H9 (cell line): ENCODE data around the gene DLL4. TPM values are rescaled to one million over a fixed set of nuclear protein-coding genes. Genes with fewer than 3 reads are reported as not detected.

Experiments used
- DNase-seq: peaks from one replicate; pipeline ENCODE4 v3.0.0-alpha.2; 2017
- H2AFZ ChIP-seq: one replicate; pipeline ENCODE4 v1.6.1; 2013; ENCODE audit warnings: mild to moderate bottlenecking, low read length, control low read depth, moderate library complexity
- H2AK5ac ChIP-seq: 2 replicates; pipeline ENCODE4 v1.6.1; 2013; ENCODE audit warnings: low read length, control low read depth, mixed read lengths; ENCODE audit not compliant: insufficient read length
- H2BK120ac ChIP-seq: one replicate; pipeline ENCODE4 v1.6.1; 2013; ENCODE audit warnings: low read depth, mild to moderate bottlenecking, low read length, control low read depth, inconsistent platforms; ENCODE audit not compliant: poor library complexity, severe bottlenecking
- H2BK12ac ChIP-seq: 2 replicates; pipeline ENCODE4 v1.6.1; 2013; ENCODE audit warnings: low read length, control low read depth, mixed read lengths, low read depth; ENCODE audit not compliant: insufficient read length
- H2BK15ac ChIP-seq: 2 replicates; pipeline ENCODE4 v1.6.1; 2013; ENCODE audit warnings: low read depth, low read length, control low read depth
- H2BK20ac ChIP-seq: one replicate; pipeline ENCODE4 v1.6.1; 2013; ENCODE audit warnings: low read depth, mild to moderate bottlenecking, low read length, control low read depth, inconsistent platforms; ENCODE audit not compliant: poor library complexity, severe bottlenecking
- H2BK5ac ChIP-seq: 2 replicates; pipeline ENCODE4 v1.6.1; 2013; ENCODE audit warnings: low read length, control low read depth, mixed read lengths; ENCODE audit not compliant: insufficient read length
- H3K14ac ChIP-seq: 2 replicates; pipeline ENCODE4 v1.6.1; 2013; ENCODE audit warnings: low read length, control low read depth; ENCODE audit not compliant: insufficient read depth
- H3K18ac ChIP-seq: 2 replicates; pipeline ENCODE4 v1.6.1; 2013; ENCODE audit warnings: low read depth, mild to moderate bottlenecking, mixed read lengths, low read length, control low read depth; ENCODE audit not compliant: insufficient read length
- H3K23ac ChIP-seq: 2 replicates; pipeline ENCODE4 v1.6.1; 2013; ENCODE audit warnings: low read length, control low read depth, mixed read lengths, low read depth; ENCODE audit not compliant: insufficient read length
- H3K23me2 ChIP-seq: 2 replicates; pipeline ENCODE4 v1.6.1; 2013; ENCODE audit warnings: low read depth, mild to moderate bottlenecking, mixed read lengths, low read length, control low read depth; ENCODE audit not compliant: insufficient read length, poor library complexity, severe bottlenecking
- H3K27ac ChIP-seq: 2 replicates; pipeline ENCODE4 v1.5.1; 2013; ENCODE audit warnings: low read length, control low read depth, mixed read lengths, low read depth; ENCODE audit not compliant: insufficient read length
- H3K27me3 ChIP-seq: 2 replicates; pipeline ENCODE4 v1.6.1; 2013; ENCODE audit warnings: low read length, control low read depth, inconsistent platforms; ENCODE audit not compliant: insufficient read depth
- H3K4ac ChIP-seq: 2 replicates; pipeline ENCODE4 v1.6.1; 2013; ENCODE audit warnings: low read depth, mild to moderate bottlenecking, control low read depth, inconsistent platforms, low read length, moderate library complexity
- H3K4me1 ChIP-seq: 2 replicates; pipeline ENCODE4 v1.6.1; 2013; ENCODE audit warnings: low read length, control low read depth, inconsistent platforms; ENCODE audit not compliant: insufficient read depth
- H3K4me2 ChIP-seq: 2 replicates; pipeline ENCODE4 v1.6.1; 2013; ENCODE audit warnings: low read length, control low read depth, mixed read lengths; ENCODE audit not compliant: insufficient read length, insufficient read depth
- H3K56ac ChIP-seq: 2 replicates; pipeline ENCODE4 v1.6.1; 2013; ENCODE audit warnings: low read depth, mild to moderate bottlenecking, mixed read lengths, low read length, control low read depth; ENCODE audit not compliant: insufficient read length
- H3K79me1 ChIP-seq: 2 replicates; pipeline ENCODE4 v1.6.1; 2013; ENCODE audit warnings: low read depth, mild to moderate bottlenecking, moderate library complexity, low read length, control low read depth, inconsistent platforms; ENCODE audit not compliant: insufficient read depth, poor library complexity, severe bottlenecking
- H3K79me2 ChIP-seq: 2 replicates; pipeline ENCODE4 v1.6.1; 2013; ENCODE audit warnings: low read length, control low read depth, inconsistent platforms; ENCODE audit not compliant: insufficient read depth
- H3K9ac ChIP-seq: 2 replicates; pipeline ENCODE4 v1.6.1; 2013; ENCODE audit warnings: low read length, control low read depth, mixed read lengths; ENCODE audit not compliant: insufficient read length; ENCODE audit errors: extremely low read depth
- H3K9me3 ChIP-seq: one replicate; pipeline ENCODE4 v1.6.1; 2013; ENCODE audit warnings: low read depth, low read length, inconsistent platforms; ENCODE audit not compliant: control insufficient read depth
- H3T11ph ChIP-seq: one replicate; pipeline ENCODE4 v1.6.1; 2013; ENCODE audit warnings: mild to moderate bottlenecking, low read length, control low read depth, inconsistent platforms
- H4K20me1 ChIP-seq: one replicate; pipeline ENCODE4 v1.6.1; 2013; ENCODE audit not compliant: control insufficient read depth, insufficient read length, insufficient read depth
- H4K5ac ChIP-seq: 2 replicates; pipeline ENCODE4 v1.6.1; 2013; ENCODE audit warnings: low read depth, mild to moderate bottlenecking, mixed read lengths, low read length, control low read depth; ENCODE audit not compliant: insufficient read length
- H4K8ac ChIP-seq: replicated peaks from 2 replicates; pipeline ENCODE4 v1.6.1; 2013; ENCODE audit warnings: low read length, control low read depth, mixed read lengths, low read depth; ENCODE audit not compliant: insufficient read length
- H4K91ac ChIP-seq: 2 replicates; pipeline ENCODE4 v1.6.1; 2013; ENCODE audit warnings: low read depth, mild to moderate bottlenecking, moderate library complexity, mixed read lengths, low read length, control low read depth; ENCODE audit not compliant: insufficient read length
- H3K27ac Mint-ChIP-seq, 3 experiments: 2 replicates in 2 of 3; 3 replicates in 1 of 3; pipeline ENCODE4 v1.8.0; 2020 to 2021; ENCODE audit warnings: mixed read lengths in 3 of 3, mild to moderate bottlenecking in 1 of 3, moderate library complexity in 1 of 3
- H3K27me3 Mint-ChIP-seq: 2 replicates; pipeline ENCODE4 v1.8.0; 2021; ENCODE audit warnings: low read depth, mild to moderate bottlenecking, moderate library complexity, mixed read lengths
- H3K36me3 Mint-ChIP-seq, 3 experiments: 2 replicates in 2 of 3; 3 replicates in 1 of 3; pipeline ENCODE4 v1.8.0; 2020 to 2021; ENCODE audit warnings: low read depth in 3 of 3, mixed read lengths in 3 of 3; ENCODE audit not compliant: insufficient read depth in 1 of 3
- H3K4me1 Mint-ChIP-seq, 2 experiments: 2 replicates each; pipeline ENCODE4 v1.8.0; 2020; ENCODE audit warnings: mixed read lengths in 2 of 2
- H3K4me3 Mint-ChIP-seq, 2 experiments: 2 replicates in 1 of 2; 3 replicates in 1 of 2; pipeline ENCODE4 v1.8.0; 2020 to 2021; ENCODE audit warnings: mild to moderate bottlenecking in 2 of 2, mixed read lengths in 2 of 2, moderate library complexity in 1 of 2
- H3K9me3 Mint-ChIP-seq, 2 experiments: 2 replicates in 1 of 2; 3 replicates in 1 of 2; pipeline ENCODE4 v1.8.0; 2020; ENCODE audit warnings: mild to moderate bottlenecking in 2 of 2, mixed read lengths in 2 of 2, moderate library complexity in 1 of 2
- WGBS: extraction: QIAGEN DNeasy Blood & Tissue Kit; methylation state at CpG from one replicate; pipeline ENCODE4 v1.1.7; 2013; ENCODE audit warnings: missing lambda C conversion rate, low lambda C conversion rate, mixed read lengths; ENCODE audit not compliant: insufficient read length; ENCODE audit errors: extremely low coverage; 5-methylcytosine and 5-hydroxymethylcytosine counted together
- total RNA-seq: library from RNA; stranded (reverse); gene quantifications from 2 replicates; pipeline ENCODE4 v1.2.1, GENCODE V29; 2021
- TF ChIP-seq, protein P1 (sequence below): fragments of 200-600 bp; sonication (generic); conservative IDR thresholded peaks from 3 replicates; pipeline ENCODE4 v1.8.0; 2021; ENCODE audit warnings: antibody characterized with exemption, mild to moderate bottlenecking

DLL4 gene
- total RNA-seq, 1 experiment from 2014 or later, result 0.28 TPM

DNA sequence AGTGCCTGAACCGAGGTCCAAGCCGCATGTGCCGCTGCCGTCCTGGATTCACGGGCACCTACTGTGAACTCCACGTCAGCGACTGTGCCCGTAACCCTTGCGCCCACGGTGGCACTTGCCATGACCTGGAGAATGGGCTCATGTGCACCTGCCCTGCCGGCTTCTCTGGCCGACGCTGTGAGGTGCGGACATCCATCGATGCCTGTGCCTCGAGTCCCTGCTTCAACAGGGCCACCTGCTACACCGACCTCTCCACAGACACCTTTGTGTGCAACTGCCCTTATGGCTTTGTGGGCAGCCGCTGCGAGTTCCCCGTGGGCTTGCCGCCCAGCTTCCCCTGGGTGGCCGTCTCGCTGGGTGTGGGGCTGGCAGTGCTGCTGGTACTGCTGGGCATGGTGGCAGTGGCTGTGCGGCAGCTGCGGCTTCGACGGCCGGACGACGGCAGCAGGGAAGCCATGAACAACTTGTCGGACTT, 7.1 kb downstream of the DLL4 start:
- H3K9me3 ChIP-seq, result no peaks in the 10 kb centered on the region
- no peak overlapping the region for H3K4me2 ChIP-seq
- no CpG with 5 or more reads among the region's 31 CpGs for WGBS
- no peak overlapping the region for H3T11ph ChIP-seq
- H3K56ac ChIP-seq, result no peak overlapping the region
- Mint-ChIP-seq H3K9me3 (no peaks in the 10 kb centered on the region; a peak in 1 of 5 replicates), H3K27me3 (peaks cover 83% of the 10 kb centered on the region), H3K4me3 (no peak overlapping the region), H3K36me3 (no peaks in the 10 kb centered on the region), H3K4me1 (peaks cover 18 to 27% of the 10 kb centered on the region in 2 experiments), H3K27ac (no peak overlapping the region)
- no peak overlapping the region for H3K27ac ChIP-seq
- H4K8ac ChIP-seq, result no peak overlapping the region
- H3K79me2 ChIP-seq, result no peaks in the 10 kb centered on the region
- no peak overlapping the region for H4K91ac ChIP-seq
- no peak overlapping the region for H3K23ac ChIP-seq
- peaks cover 3% of the 10 kb centered on the region for H3K23me2 ChIP-seq
- no peak overlapping the region for H4K5ac ChIP-seq
- H3K9ac ChIP-seq, result no peak overlapping the region
- no peak overlapping the region for H3K4ac ChIP-seq
- TF ChIP-seq, protein P1, sequence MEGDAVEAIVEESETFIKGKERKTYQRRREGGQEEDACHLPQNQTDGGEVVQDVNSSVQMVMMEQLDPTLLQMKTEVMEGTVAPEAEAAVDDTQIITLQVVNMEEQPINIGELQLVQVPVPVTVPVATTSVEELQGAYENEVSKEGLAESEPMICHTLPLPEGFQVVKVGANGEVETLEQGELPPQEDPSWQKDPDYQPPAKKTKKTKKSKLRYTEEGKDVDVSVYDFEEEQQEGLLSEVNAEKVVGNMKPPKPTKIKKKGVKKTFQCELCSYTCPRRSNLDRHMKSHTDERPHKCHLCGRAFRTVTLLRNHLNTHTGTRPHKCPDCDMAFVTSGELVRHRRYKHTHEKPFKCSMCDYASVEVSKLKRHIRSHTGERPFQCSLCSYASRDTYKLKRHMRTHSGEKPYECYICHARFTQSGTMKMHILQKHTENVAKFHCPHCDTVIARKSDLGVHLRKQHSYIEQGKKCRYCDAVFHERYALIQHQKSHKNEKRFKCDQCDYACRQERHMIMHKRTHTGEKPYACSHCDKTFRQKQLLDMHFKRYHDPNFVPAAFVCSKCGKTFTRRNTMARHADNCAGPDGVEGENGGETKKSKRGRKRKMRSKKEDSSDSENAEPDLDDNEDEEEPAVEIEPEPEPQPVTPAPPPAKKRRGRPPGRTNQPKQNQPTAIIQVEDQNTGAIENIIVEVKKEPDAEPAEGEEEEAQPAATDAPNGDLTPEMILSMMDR, result no peak
- H3K4me1 ChIP-seq, result no peaks in the 10 kb centered on the region
- H2BK120ac ChIP-seq, result no peak overlapping the region
- H4K20me1 ChIP-seq, result no peaks in the 10 kb centered on the region
- H3K14ac ChIP-seq, result no peak overlapping the region
- H2BK20ac ChIP-seq, result no peak overlapping the region
- H2BK12ac ChIP-seq, result no peak overlapping the region
- H2BK5ac ChIP-seq, result no peak overlapping the region
- H2BK15ac ChIP-seq, result no peak overlapping the region
- H2AK5ac ChIP-seq, result no peak overlapping the region
- DNase-seq, result no peak
- H3K18ac ChIP-seq, result no peak overlapping the region
- no peak overlapping the region for H2AFZ ChIP-seq
- peaks cover 10% of the 10 kb centered on the region; the same call in 1 of the 2 replicates for H3K27me3 ChIP-seq
- H3K79me1 ChIP-seq, result no peaks in the 10 kb centered on the region
